Inferior parietal cortex (tissue), 1 donor: ENCODE data around the gene ITFG2.

Experiments
- DNase-seq: peaks from one replicate; pipeline ENCODE4 v3.0.0-alpha.2; 2016; ENCODE audit errors: extremely low spot score

The ITFG2 gene

GRCh38 chr12:2795291-2796186, 16.9 kb upstream of the ITFG2 start:
- peak; percentile 75 for DNase-seq

- DNase-seq = no peak
Measured at GRCh38 chr12:2796187-2796666, 16.2 kb upstream of the ITFG2 start.

GRCh38 chr12:2797721-2798418, 14.6 kb upstream of the ITFG2 start:
- no peak for DNase-seq

GRCh38 chr12:2800046-2800570, 12.4 kb upstream of the ITFG2 start:
- DNase-seq = no peak

GRCh38 chr12:2801044-2801783, 11.3 kb upstream of the ITFG2 start:
- DNase-seq = no peak

GRCh38 chr12:2803635-2804392, 8.7 kb upstream of the ITFG2 start:
- no peak for DNase-seq

GRCh38 chr12:2804393-2805142, 7.9 kb upstream of the ITFG2 start:
- DNase-seq = no peak

- no peak for DNase-seq
Measured at GRCh38 chr12:2805143-2805520, 7.3 kb upstream of the ITFG2 start.

GRCh38 chr12:2806700-2807099, 5.8 kb upstream of the ITFG2 start:
- DNase-seq = no peak

GRCh38 chr12:2811801-2812200, 667 bp upstream of the ITFG2 start:
- DNase-seq = no peak

GRCh38 chr12:2813214-2814185, 1.0 kb downstream of the ITFG2 start:
- peak; percentile 57 for DNase-seq

GRCh38 chr12:2819810-2820209, 7.3 kb downstream of the ITFG2 start:
- no peak for DNase-seq

- no peak for DNase-seq
Measured at GRCh38 chr12:2820432-2820831, 8.0 kb downstream of the ITFG2 start.

- DNase-seq = no peak
Measured at GRCh38 chr12:2823483-2823882, 11.0 kb downstream of the ITFG2 start.

- DNase-seq = no peak
Measured at GRCh38 chr12:2824541-2824940, 12.1 kb downstream of the ITFG2 start.

GRCh38 chr12:2825132-2825531, 12.7 kb downstream of the ITFG2 start:
- DNase-seq = peak; percentile 30

GRCh38 chr12:2826036-2826435, 13.6 kb downstream of the ITFG2 start:
- no peak for DNase-seq

- DNase-seq = no peak
Measured at GRCh38 chr12:2826721-2827515, 14.4 kb downstream of the ITFG2 start.
